ENCODE results near the gene EGLN3. TPM values are rescaled to one million over a fixed set of nuclear protein-coding genes. Genes with fewer than 3 reads are reported as not detected.

EGLN3 gene
- total RNA-seq, 1 experiment from 2014 or later = 3.6 TPM

DNA sequence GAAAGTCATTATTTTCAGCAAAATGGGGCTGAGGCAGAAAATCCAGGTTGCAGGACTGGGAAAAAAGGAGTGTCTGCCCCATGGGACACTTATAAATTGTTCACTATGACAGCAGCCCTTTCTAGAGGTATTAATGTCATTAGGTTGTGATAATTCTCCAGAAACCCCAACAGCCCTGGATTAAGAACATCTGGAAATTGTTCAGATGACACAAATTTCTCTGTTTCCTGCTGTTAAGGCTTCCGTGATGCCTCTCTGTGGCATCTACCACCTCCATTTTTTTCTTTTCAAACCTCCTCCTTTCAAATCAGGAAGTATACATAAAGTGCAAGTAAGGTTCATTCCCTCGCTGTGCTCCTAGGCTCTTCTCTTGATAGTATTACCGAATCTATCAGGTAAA, 25.6 kb downstream of the EGLN3 start:
- intact Hi-C loops (cut with micrococcal nuclease; ENCODE audit: unreplicated experiment) = no loop called here
- ChIA-PET CTCF (no interaction called here), POLR2A (no interaction called here)
- in situ Hi-C loops (cut with HindIII; ENCODE audit: low pct_unique_long_range_greater_than_20kb, low sequenced_read_pairs) = no loop called here
- Histone ChIP-seq H3K27me3 (ENCODE audit: control insufficient read depth, insufficient read depth, low read length) (no peaks in the 10 kb centered on the region), H3K4me3 (ENCODE audit: low read depth in 2 of 2, low read length in 2 of 2) (no peak overlapping the region), H3K27ac (ENCODE audit: low read length) (no peak overlapping the region), H3K36me3 (ENCODE audit: control insufficient read depth, insufficient read depth, low read length) (no peaks in the 10 kb centered on the region), H3K4me1 (ENCODE audit: control insufficient read depth, insufficient read depth, low read length) (no peaks in the 10 kb centered on the region), H3K9me3 (ENCODE audit: control insufficient read depth, insufficient read depth, low read depth, low read length) (no peaks in the 10 kb centered on the region)
- ATAC-seq (no peak), DNase-seq (ENCODE audit: low read depth, low spot score) (no peak)
- TF ChIP-seq, protein P1, sequence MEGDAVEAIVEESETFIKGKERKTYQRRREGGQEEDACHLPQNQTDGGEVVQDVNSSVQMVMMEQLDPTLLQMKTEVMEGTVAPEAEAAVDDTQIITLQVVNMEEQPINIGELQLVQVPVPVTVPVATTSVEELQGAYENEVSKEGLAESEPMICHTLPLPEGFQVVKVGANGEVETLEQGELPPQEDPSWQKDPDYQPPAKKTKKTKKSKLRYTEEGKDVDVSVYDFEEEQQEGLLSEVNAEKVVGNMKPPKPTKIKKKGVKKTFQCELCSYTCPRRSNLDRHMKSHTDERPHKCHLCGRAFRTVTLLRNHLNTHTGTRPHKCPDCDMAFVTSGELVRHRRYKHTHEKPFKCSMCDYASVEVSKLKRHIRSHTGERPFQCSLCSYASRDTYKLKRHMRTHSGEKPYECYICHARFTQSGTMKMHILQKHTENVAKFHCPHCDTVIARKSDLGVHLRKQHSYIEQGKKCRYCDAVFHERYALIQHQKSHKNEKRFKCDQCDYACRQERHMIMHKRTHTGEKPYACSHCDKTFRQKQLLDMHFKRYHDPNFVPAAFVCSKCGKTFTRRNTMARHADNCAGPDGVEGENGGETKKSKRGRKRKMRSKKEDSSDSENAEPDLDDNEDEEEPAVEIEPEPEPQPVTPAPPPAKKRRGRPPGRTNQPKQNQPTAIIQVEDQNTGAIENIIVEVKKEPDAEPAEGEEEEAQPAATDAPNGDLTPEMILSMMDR (IDR thresholded peaks at IDR 0.05) = no peak
- no TSS peak for BruUV-seq (replicated peaks)

DNA sequence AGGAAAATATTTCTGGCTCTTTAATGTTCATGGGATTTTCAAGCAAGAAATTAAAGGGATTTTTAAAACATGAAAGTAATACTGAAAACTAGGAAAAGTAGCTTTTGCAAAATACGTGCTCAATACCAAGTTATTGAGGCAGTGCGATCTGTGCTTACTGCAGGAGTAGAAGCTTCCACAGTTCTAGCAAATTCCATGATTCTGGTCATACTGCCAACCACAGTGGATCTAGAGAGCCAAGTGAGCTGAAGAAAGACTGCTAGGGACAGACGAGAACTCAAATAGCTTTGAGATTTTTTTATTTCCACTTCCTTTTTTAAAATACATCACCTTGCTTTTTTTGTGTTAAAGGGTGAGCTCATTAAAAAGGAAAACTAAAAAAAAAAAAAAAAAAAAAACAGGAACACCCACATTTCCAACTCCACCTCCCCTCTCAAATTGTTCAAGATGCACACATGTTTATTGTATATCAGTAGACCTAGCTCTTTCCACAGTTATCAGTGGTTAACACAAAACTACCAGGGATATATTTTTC, 26.2 kb downstream of the EGLN3 start:
- H3K4me1 ChIP-seq (ENCODE audit: control insufficient read depth, insufficient read depth, low read length) = no peaks in the 10 kb centered on the region
- DNase-seq (ENCODE audit: low read depth, low spot score) = no peak
- H3K27ac ChIP-seq (ENCODE audit: low read length) = no peak overlapping the region
- no peaks in the 10 kb centered on the region for H3K27me3 ChIP-seq (ENCODE audit: control insufficient read depth, insufficient read depth, low read length)
- no peak for TF ChIP-seq TCF7L2 (IDR thresholded peaks at IDR 0.05; ENCODE audit: low read depth, low read length)
- TF ChIP-seq, protein P2, sequence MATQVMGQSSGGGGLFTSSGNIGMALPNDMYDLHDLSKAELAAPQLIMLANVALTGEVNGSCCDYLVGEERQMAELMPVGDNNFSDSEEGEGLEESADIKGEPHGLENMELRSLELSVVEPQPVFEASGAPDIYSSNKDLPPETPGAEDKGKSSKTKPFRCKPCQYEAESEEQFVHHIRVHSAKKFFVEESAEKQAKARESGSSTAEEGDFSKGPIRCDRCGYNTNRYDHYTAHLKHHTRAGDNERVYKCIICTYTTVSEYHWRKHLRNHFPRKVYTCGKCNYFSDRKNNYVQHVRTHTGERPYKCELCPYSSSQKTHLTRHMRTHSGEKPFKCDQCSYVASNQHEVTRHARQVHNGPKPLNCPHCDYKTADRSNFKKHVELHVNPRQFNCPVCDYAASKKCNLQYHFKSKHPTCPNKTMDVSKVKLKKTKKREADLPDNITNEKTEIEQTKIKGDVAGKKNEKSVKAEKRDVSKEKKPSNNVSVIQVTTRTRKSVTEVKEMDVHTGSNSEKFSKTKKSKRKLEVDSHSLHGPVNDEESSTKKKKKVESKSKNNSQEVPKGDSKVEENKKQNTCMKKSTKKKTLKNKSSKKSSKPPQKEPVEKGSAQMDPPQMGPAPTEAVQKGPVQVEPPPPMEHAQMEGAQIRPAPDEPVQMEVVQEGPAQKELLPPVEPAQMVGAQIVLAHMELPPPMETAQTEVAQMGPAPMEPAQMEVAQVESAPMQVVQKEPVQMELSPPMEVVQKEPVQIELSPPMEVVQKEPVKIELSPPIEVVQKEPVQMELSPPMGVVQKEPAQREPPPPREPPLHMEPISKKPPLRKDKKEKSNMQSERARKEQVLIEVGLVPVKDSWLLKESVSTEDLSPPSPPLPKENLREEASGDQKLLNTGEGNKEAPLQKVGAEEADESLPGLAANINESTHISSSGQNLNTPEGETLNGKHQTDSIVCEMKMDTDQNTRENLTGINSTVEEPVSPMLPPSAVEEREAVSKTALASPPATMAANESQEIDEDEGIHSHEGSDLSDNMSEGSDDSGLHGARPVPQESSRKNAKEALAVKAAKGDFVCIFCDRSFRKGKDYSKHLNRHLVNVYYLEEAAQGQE (IDR thresholded peaks at IDR 0.05; ENCODE audit: insufficient read depth in 1 of 2, low read depth in 2 of 2, low read length in 1 of 2) = no peak
- no peak for TF ChIP-seq POLR2AphosphoS5 (IDR thresholded peaks at IDR 0.05; ENCODE audit: low read depth, low read length)
- H3K4me3 ChIP-seq (ENCODE audit: low read depth in 2 of 2, low read length in 2 of 2) = no peak overlapping the region
- H3K9me3 ChIP-seq (ENCODE audit: control insufficient read depth, insufficient read depth, low read depth, low read length) = no peaks in the 10 kb centered on the region
- BruUV-seq (replicated peaks) = no TSS peak
- CTCF ChIA-PET = interaction anchor here (0.6 kb wide), 1 partner anchor 75 kb away, joined by 3 read pairs; no protein-coding TSS in a partner anchor
- intact Hi-C loops (cut with micrococcal nuclease; ENCODE audit: unreplicated experiment) (no loop called here), in situ Hi-C loops (cut with HindIII; ENCODE audit: low pct_unique_long_range_greater_than_20kb, low sequenced_read_pairs) (no loop called here)
- no peaks in the 10 kb centered on the region for H3K36me3 ChIP-seq (ENCODE audit: control insufficient read depth, insufficient read depth, low read length)
- POLR2A ChIA-PET = no interaction called here
- ATAC-seq = no peak

DNA sequence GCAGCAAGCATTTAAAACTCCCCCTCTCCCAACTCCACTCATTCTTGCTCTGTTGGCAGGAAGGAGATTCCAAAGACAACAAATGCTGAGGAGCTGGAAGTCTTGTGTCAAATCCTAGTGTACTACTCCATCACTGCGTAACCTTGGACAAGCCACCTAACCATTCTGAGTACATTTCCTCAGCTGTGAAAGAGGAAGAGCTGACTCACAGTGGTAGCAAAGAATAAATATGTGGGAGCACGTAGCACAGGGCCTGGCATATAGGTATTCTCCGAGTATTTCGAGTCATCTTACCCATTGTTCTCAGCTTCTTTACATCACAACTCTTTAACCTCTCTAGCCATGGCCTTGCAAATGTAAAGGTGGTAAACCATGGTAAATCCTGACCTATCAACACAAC, 28.7 kb downstream of the EGLN3 start:
- Histone ChIP-seq H3K4me3 (ENCODE audit: low read depth in 2 of 2, low read length in 2 of 2) (no peak overlapping the region), H3K9me3 (ENCODE audit: control insufficient read depth, insufficient read depth, low read depth, low read length) (no peaks in the 10 kb centered on the region), H3K4me1 (ENCODE audit: control insufficient read depth, insufficient read depth, low read length) (no peaks in the 10 kb centered on the region), H3K27me3 (ENCODE audit: control insufficient read depth, insufficient read depth, low read length) (no peaks in the 10 kb centered on the region), H3K36me3 (ENCODE audit: control insufficient read depth, insufficient read depth, low read length) (no peaks in the 10 kb centered on the region), H3K27ac (ENCODE audit: low read length) (no peak overlapping the region)
- ChIA-PET POLR2A (no interaction called here), CTCF (no interaction called here)
- no peak for DNase-seq (ENCODE audit: low read depth, low spot score)
- in situ Hi-C loops (cut with HindIII; ENCODE audit: low pct_unique_long_range_greater_than_20kb, low sequenced_read_pairs) = no loop called here
- TF ChIP-seq TCF7L2 (IDR thresholded peaks at IDR 0.05; ENCODE audit: low read depth, low read length) (no peak), POLR2AphosphoS5 (IDR thresholded peaks at IDR 0.05; ENCODE audit: low read depth, low read length) (no peak), SIN3A (IDR thresholded peaks at IDR 0.05; ENCODE audit: borderline replicate concordance, insufficient read depth, low read depth, low read length) (no peak)
- TF ChIP-seq, protein P1 (IDR thresholded peaks at IDR 0.05) = no peak
- TF ChIP-seq, protein P2 (IDR thresholded peaks at IDR 0.05; ENCODE audit: insufficient read depth in 1 of 2, low read depth in 2 of 2, low read length in 1 of 2) = no peak
- intact Hi-C loops (cut with micrococcal nuclease; ENCODE audit: unreplicated experiment) = no loop called here
- BruUV-seq (replicated peaks) = no TSS peak
- no peak for ATAC-seq
